Brain microvascular endothelial cell (primary cell): ENCODE data around the gene OR10C1.

Experiments used
- DNase-seq: peaks from one replicate; pipeline ENCODE4 v3.0.0-alpha.2; 2020
- H3K27ac ChIP-seq: fragments of 250-450 bp; sonication (Bioruptor Pico); 2 replicates; pipeline ENCODE4 v1.5.1; 2020; ENCODE audit warnings: mild to moderate bottlenecking, moderate library complexity
- H3K27me3 ChIP-seq: fragments of 250-450 bp; sonication (Bioruptor Pico); replicated peaks from 2 replicates; pipeline ENCODE4 v1.5.1; 2020; ENCODE audit warnings: mild to moderate bottlenecking
- H3K36me3 ChIP-seq: fragments of 250-450 bp; sonication (Bioruptor Pico); replicated peaks from 2 replicates; pipeline ENCODE4 v1.5.1; 2020; ENCODE audit warnings: mild to moderate bottlenecking
- H3K4me3 ChIP-seq: 2 replicates; pipeline ENCODE4 v1.5.1; 2011; ENCODE audit warnings: low read depth, mild to moderate bottlenecking, control low read depth, low read length, moderate library complexity
- CTCF ChIP-seq: IDR thresholded peaks from 2 replicates; pipeline ENCODE4 v1.5.1; 2011; ENCODE audit warnings: low read depth, mild to moderate bottlenecking, moderate library complexity, low read length, control low read depth, inconsistent platforms; ENCODE audit errors: missing control alignments
- in situ Hi-C: cut with HindIII; loops from 2 replicates; pipeline ENCODE4 v1.10.0; 2017; ENCODE audit warnings: low sequenced_read_pairs, low pct_ligation_motif_present

OR10C1 gene

GRCh38 chr6:29488874-29489273 is 49.8 kb downstream of the OR10C1 start:
- no peak for DNase-seq
- Histone ChIP-seq H3K27me3 (no peaks in the 10 kb centered on the region), H3K4me3 (no peak overlapping the region), H3K27ac (no peak overlapping the region), H3K36me3 (no peaks in the 10 kb centered on the region)
- no peak for TF ChIP-seq CTCF
- in situ Hi-C loops = no loop called here

- H3K36me3 ChIP-seq = no peaks in the 10 kb centered on the region
- H3K27ac ChIP-seq = no peak overlapping the region
- no peaks in the 10 kb centered on the region for H3K27me3 ChIP-seq
- no peak overlapping the region for H3K4me3 ChIP-seq
- in situ Hi-C loops = no loop called here
- TF ChIP-seq CTCF = no peak
- no peak for DNase-seq
Observed at GRCh38 chr6:29489286-29489685, 50.2 kb downstream of the OR10C1 start.

- Histone ChIP-seq H3K27ac (no peak overlapping the region), H3K27me3 (no peaks in the 10 kb centered on the region), H3K4me3 (no peak overlapping the region), H3K36me3 (no peaks in the 10 kb centered on the region)
- no peak for DNase-seq
- in situ Hi-C loops = no loop called here
- TF ChIP-seq CTCF = no peak
Observed at GRCh38 chr6:29490055-29490454, 50.9 kb downstream of the OR10C1 start.

- DNase-seq = no peak
- Histone ChIP-seq H3K36me3 (no peaks in the 10 kb centered on the region), H3K27ac (no peak overlapping the region), H3K4me3 (no peak overlapping the region), H3K27me3 (no peaks in the 10 kb centered on the region)
- in situ Hi-C loops = no loop called here
- TF ChIP-seq CTCF = no peak
Observed at GRCh38 chr6:29490552-29490951, 51.4 kb downstream of the OR10C1 start.
